Breast epithelium (tissue), 3 donors: ENCODE measurements around the gene METTL23.

Experiments
- POLR2A ChIP-seq: fragments of 450-650 bp; IDR thresholded peaks from one replicate; pipeline ENCODE4 v1.6.1; 2016; ENCODE audit warnings: antibody characterized with exemption, mild to moderate bottlenecking, moderate library complexity
- TF ChIP-seq, protein P1 (sequence below), 3 donors: fragments of 450-650 bp; IDR thresholded peaks; one replicate each; pipeline ENCODE4 v1.5.1; 2016 to 2017; ENCODE audit warnings: antibody characterized with exemption in 3 of 3, mild to moderate bottlenecking in 3 of 3, moderate library complexity in 3 of 3

DNA sequence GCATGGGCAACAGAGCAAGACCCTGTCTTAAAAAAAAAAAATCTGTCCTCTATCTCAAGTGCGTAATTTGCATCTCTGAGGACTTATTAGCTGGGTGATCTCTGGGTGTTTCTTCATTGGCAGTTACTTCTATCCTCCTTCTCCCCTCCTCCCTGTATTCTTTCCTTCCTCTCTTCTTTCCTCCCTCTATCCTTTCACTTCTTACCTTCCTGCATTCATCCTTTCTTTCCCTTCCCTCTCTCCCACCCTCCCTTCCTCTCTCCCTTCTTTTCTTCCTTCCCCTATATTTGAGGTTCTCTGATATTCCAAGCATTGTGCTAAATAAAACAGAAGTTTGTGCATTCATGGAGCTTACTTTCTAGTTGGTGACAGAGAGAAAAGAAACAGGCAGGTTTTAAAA, 22.0 kb downstream of the METTL23 start:
- TF ChIP-seq POLR2A = no peak
- TF ChIP-seq, protein P1, sequence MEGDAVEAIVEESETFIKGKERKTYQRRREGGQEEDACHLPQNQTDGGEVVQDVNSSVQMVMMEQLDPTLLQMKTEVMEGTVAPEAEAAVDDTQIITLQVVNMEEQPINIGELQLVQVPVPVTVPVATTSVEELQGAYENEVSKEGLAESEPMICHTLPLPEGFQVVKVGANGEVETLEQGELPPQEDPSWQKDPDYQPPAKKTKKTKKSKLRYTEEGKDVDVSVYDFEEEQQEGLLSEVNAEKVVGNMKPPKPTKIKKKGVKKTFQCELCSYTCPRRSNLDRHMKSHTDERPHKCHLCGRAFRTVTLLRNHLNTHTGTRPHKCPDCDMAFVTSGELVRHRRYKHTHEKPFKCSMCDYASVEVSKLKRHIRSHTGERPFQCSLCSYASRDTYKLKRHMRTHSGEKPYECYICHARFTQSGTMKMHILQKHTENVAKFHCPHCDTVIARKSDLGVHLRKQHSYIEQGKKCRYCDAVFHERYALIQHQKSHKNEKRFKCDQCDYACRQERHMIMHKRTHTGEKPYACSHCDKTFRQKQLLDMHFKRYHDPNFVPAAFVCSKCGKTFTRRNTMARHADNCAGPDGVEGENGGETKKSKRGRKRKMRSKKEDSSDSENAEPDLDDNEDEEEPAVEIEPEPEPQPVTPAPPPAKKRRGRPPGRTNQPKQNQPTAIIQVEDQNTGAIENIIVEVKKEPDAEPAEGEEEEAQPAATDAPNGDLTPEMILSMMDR (IDR thresholded peaks at IDR 0.05) = no peak
